Measurements from ENCODE around the gene RHOF.

Gene RHOF

DNA sequence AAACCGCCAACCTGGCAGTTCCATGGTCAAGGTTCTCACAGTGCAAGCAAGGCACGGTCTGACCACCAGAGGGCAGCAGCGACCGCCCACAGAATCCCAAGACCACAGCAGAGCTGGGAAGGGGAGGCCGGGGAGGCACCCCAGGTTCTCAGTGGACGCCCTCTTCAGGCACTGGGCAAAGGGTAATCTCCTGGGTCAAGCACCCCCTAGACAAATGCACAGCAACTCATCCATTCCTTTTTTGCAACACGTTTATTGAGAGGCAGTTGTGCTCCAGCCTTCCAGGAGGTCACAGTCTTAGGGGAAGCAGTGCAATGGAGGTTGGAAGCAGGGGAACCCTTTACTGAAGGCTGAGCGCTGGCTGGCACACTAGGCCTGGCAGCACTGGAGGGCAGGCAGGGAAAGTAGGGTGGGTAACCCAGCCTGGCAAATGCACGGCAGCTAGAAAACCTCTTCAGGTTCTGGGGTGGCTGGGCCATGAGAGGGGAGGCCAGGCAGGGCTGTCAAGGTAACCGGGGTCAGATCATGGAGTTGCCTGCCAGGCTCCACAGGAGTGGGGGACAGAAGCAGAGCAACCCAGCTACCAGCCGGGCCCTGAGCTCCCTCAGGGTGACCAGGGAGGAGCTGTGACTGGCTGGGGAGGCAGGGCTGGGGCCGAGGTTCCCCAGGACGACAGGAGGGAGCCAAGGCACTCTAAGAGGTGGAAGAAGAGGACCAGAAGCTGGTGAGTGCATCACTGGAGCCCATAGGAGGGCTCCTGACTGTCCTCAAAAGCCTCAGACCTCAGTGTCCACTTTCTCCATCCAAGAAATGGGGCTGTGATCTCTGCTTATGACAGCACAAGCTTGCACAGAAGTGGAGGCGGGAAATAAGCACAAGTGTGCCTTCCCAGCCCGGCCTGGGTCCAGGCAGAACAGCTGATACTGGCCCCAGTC lies 1.8 kb upstream of the RHOF start:
- TF ChIP-seq, protein P1, sequence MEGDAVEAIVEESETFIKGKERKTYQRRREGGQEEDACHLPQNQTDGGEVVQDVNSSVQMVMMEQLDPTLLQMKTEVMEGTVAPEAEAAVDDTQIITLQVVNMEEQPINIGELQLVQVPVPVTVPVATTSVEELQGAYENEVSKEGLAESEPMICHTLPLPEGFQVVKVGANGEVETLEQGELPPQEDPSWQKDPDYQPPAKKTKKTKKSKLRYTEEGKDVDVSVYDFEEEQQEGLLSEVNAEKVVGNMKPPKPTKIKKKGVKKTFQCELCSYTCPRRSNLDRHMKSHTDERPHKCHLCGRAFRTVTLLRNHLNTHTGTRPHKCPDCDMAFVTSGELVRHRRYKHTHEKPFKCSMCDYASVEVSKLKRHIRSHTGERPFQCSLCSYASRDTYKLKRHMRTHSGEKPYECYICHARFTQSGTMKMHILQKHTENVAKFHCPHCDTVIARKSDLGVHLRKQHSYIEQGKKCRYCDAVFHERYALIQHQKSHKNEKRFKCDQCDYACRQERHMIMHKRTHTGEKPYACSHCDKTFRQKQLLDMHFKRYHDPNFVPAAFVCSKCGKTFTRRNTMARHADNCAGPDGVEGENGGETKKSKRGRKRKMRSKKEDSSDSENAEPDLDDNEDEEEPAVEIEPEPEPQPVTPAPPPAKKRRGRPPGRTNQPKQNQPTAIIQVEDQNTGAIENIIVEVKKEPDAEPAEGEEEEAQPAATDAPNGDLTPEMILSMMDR (IDR thresholded peaks at IDR 0.05; ENCODE audit: low read depth, low read length), result peak; percentile 99
- TF ChIP-seq, protein P2, sequence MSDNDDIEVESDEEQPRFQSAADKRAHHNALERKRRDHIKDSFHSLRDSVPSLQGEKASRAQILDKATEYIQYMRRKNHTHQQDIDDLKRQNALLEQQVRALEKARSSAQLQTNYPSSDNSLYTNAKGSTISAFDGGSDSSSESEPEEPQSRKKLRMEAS (IDR thresholded peaks at IDR 0.05; ENCODE audit: low read depth, low read length), result peak; percentile 51
- TF ChIP-seq MYC (IDR thresholded peaks at IDR 0.05; ENCODE audit: low read depth, low read length) (peak; percentile 62), POLR2A (IDR thresholded peaks at IDR 0.05; ENCODE audit: extremely low read depth, insufficient read length) (no peak)
- DNase-seq (ENCODE audit: low read depth), result peak; percentile 95
- H3K4me3 ChIP-seq (ENCODE audit: low read depth, low read length), result peak overlapping the region; percentile 37

DNA sequence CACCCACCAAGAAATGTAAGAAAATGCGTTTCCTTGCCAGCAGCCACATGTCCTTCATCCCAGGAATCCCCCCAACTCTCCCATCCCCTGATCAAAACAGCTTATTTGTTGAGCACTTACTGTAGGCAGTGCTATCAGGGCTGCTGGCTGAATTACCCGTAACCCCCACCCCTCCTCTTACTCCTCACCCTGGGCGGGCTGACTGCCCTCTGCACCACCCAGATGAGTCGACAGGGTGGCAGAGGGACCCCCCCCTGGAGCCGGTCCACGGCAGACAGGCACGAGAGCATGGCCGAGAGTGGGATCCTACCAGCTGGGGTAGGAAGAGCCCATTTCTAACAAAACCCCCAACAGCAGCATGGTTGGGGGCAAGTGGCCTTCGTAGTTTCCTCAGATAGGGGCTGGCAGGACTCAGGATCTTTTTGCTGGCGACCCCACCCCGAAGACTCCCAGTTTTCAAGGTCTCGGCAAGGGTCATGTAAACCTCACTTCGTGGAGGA lies 1.1 kb upstream of the RHOF start:
- no peak for DNase-seq (ENCODE audit: low read depth)
- TF ChIP-seq MYC (IDR thresholded peaks at IDR 0.05; ENCODE audit: low read depth, low read length) (no peak), POLR2A (IDR thresholded peaks at IDR 0.05; ENCODE audit: extremely low read depth, insufficient read length) (no peak)
- TF ChIP-seq, protein P2 (IDR thresholded peaks at IDR 0.05; ENCODE audit: low read depth, low read length), result no peak
- TF ChIP-seq, protein P1 (IDR thresholded peaks at IDR 0.05; ENCODE audit: low read depth, low read length), result no peak
- peak overlapping the region; percentile 37 for H3K4me3 ChIP-seq (ENCODE audit: low read depth, low read length)

DNA sequence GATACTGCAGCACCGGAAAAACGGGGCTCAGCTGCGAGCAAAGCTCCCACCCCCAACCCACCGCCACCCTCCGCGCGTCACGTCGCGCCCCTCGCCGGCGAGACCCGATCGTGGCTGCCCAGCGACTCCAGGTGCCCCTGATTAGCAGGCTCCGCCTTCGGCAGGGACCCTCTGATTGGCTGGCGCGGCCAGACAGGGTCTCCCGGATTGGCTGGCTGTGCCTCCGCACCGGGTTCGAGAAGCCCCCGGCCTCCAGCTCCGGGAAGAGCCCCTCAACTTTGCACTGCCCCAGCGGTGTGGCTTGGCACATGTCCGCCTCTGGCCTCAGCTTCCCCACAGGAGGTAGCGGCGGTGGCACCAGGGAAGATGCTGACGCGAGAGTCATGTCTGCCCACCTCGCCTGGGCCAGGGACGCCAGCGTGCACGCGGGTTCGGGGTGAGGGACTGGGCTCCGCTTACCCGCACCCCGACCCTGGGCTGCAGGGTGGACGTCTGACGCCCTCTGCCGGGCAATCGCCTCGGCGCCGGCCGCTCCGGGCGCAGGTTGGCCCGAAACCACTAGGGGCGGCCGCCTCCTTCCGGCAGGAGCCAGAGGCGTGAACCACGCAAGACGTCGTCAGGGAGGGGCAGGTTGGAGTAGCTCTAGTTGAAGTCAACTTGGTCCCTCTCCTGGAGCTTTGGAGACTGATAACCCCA lies 498 bp upstream of the RHOF start:
- peak overlapping the region; percentile 72 for H3K4me3 ChIP-seq (ENCODE audit: low read depth, low read length)
- peak; percentile 99 for DNase-seq (ENCODE audit: low read depth)
- TF ChIP-seq, protein P1 (IDR thresholded peaks at IDR 0.05; ENCODE audit: low read depth, low read length), result peak; percentile 100
- TF ChIP-seq, protein P2 (IDR thresholded peaks at IDR 0.05; ENCODE audit: low read depth, low read length), result peak; percentile 89
- TF ChIP-seq MYC (IDR thresholded peaks at IDR 0.05; ENCODE audit: low read depth, low read length) (peak; percentile 95), POLR2A (IDR thresholded peaks at IDR 0.05; ENCODE audit: extremely low read depth, insufficient read length) (peak; percentile 32)

DNA sequence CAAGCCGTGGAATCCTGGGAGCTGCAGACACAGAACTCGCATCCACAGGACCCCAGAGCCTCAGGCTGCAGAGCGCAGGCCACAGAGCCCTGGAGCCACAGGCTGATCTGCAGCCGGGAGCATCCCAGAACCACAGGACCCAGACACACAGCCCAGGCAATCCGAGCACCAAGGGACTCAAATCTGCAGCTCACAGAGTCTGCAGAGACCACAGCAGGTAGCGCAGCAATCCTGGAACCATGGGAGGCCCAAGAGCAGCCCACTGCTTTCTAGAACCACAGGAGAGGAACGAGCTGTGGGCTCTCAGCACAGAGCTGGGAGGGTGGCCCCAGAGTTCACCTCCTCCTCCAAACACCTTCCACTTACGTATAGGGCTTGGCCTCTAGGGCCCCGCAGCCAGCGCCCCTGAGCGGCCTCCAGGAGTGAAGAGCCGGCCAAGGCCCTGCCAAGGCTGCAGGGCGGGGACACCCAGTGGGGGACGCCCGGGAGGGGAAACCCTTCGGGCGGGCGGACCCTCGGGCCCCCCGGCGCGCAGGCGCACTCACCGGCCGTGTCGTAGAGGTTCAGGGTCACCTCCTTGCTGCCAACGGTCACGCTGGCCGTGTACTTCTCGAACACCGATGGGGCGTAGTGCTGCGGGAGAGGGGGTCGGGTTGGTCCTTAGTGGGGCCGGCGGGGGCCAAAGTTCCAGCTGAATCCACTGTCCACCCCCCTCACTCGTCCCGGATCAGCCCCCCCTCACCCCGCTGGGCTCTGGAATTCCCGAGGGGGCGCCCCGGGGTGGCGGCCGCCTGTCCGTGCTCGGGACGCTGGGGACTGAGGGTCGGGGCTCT lies 665 bp downstream of the RHOF start:
- peak; percentile 83 for DNase-seq (ENCODE audit: low read depth)
- TF ChIP-seq, protein P1 (IDR thresholded peaks at IDR 0.05; ENCODE audit: low read depth, low read length), result no peak
- TF ChIP-seq, protein P2 (IDR thresholded peaks at IDR 0.05; ENCODE audit: low read depth, low read length), result no peak
- peak; percentile 30; the same call in 1 of the 2 replicates for TF ChIP-seq MYC (IDR thresholded peaks at IDR 0.05; ENCODE audit: low read depth, low read length)
- peak overlapping the region; percentile 72 for H3K4me3 ChIP-seq (ENCODE audit: low read depth, low read length)
